SK-N-SH (cell line): ENCODE data around the gene SLC13A3.

Source experiments
- CTCF ChIP-seq: fragments of 200-600 bp; sonication (generic); IDR thresholded peaks from 2 replicates; pipeline ENCODE4 v1.6.1; 2017; ENCODE audit warnings: antibody characterized with exemption, mild to moderate bottlenecking, moderate library complexity
- GATA2 ChIP-seq: sonication (generic); formaldehyde crosslinking; IDR thresholded peaks from 2 replicates; pipeline ENCODE4 v1.5.0; 2020; ENCODE audit warnings: mild to moderate bottlenecking, missing genetic modification reagents
- POLR2AphosphoS5 ChIP-seq: IDR thresholded peaks from 2 replicates; pipeline ENCODE4 v1.6.1; 2012; ENCODE audit warnings: low read depth, low read length

DNA sequence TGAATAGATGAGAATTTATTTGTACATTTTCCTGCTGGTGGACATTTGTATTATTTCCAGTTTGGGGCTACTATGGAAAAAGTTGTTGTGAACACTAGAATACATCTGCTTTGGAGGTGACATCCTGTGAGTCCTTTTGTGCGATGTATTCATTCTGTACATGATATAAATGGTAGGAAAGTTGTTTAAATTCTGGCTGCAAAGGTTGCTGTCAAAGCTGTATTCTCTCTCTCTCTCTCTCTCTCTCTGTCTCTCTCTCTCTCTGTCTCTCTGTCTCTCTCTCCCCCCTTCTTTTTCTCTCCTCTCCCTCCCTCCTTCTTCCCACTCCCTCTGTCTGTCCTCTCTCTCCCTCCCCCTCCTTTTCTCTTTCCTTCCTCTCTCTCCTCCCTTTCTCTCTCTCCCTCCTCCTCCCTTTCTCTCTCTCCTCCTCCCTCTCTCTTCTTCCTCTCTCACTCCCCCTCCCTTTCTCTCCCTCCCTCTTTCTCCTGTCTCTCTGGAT lies 25.3 kb downstream of the SLC13A3 start:
- TF ChIP-seq POLR2AphosphoS5 (no peak), CTCF (no peak), GATA2 (CRISPR knock-in tag) (no peak)
